Measurements from ENCODE around the gene KCNIP4. TPM values are rescaled to one million over a fixed set of nuclear protein-coding genes. Genes with fewer than 3 reads are reported as not detected.

Gene KCNIP4
- total and polyA plus RNA-seq, 9 of the 15 experiments (the other 6 are each of a cell fraction or from before 2014, with no cell fraction given): 0.25 to 0.41 TPM; not detected in 7

GRCh38 chr4:21742326-21742725, 206.2 kb downstream of the KCNIP4 start:
- BruUV-seq (replicated peaks): no TSS peak
- intact Hi-C loops (cut with micrococcal nuclease): no loop called here
- no peak overlapping the region for H3K4me3 ChIP-seq

More at GRCh38 chr4:21742326-21742725, 206.2 kb downstream of the KCNIP4 start:
- in situ Hi-C loops (cut with MboI): no loop called here
- POLR2A ChIA-PET: no interaction called here
- H3K79me2 ChIP-seq (ENCODE audit: control insufficient read depth, insufficient read depth, low read length): no peaks in the 10 kb centered on the region
- CTCF ChIA-PET (ENCODE audit: low intra/inter-chr PET ratio): no interaction called here
- H3K4me2 ChIP-seq (ENCODE audit: insufficient read depth, low read length): no peak overlapping the region
- no peaks in the 10 kb centered on the region for H3K27me3 ChIP-seq (ENCODE audit: control insufficient read depth in 2 of 2, insufficient read depth in 2 of 2, low read length in 2 of 2)
- H4K20me1 ChIP-seq (replicated peaks; ENCODE audit: control insufficient read depth, insufficient read depth, low read length): no peaks in the 10 kb centered on the region
- DNase-seq (ENCODE audit: extremely low read depth in 1 of 4, low spot score in 3 of 4): no peak
- no peak for ATAC-seq
- no peaks in the 10 kb centered on the region for H3K36me3 ChIP-seq (ENCODE audit: control insufficient read depth, insufficient read depth, low read length)
- 0% methylated on average over 2 of the region's 2 CpGs for WGBS (ENCODE audit: insufficient coverage, low coverage, missing lambda C conversion rate)
- FAIRE-seq: no peak
- TF ChIP-seq MXD1 (CRISPR knock-in tag; IDR thresholded peaks at IDR 0.05; ENCODE audit: borderline replicate concordance, poor library complexity, severe bottlenecking): no peak
- TF ChIP-seq SETDB1 (IDR thresholded peaks at IDR 0.05; ENCODE audit: low read length): no peak
- TF ChIP-seq RBFOX2 (IDR thresholded peaks at IDR 0.05; ENCODE audit: low read depth, low read length): no peak
- TF ChIP-seq ZNF507 (tag; conservative IDR thresholded peaks at IDR 0.05): no peak
- TF ChIP-seq TAF1 (IDR thresholded peaks at IDR 0.05; ENCODE audit: control insufficient read depth, extremely low read depth, insufficient read depth, low read length, severe bottlenecking): no peak
- TF ChIP-seq GATAD2B (IDR thresholded peaks at IDR 0.05; ENCODE audit: borderline replicate concordance): no peak
- no peak for TF ChIP-seq DNMT1 (IDR thresholded peaks at IDR 0.05)
- no peak for TF ChIP-seq ZNF76 (CRISPR knock-in tag; IDR thresholded peaks at IDR 0.05; ENCODE audit: borderline replicate concordance)
- TF ChIP-seq ZFP36 (IDR thresholded peaks at IDR 0.05; ENCODE audit: low read depth, low read length, partially characterized antibody): no peak
- TF ChIP-seq TBL1XR1 (IDR thresholded peaks at IDR 0.05; ENCODE audit: low read length in 2 of 2): no peak
- TF ChIP-seq ELF2 (CRISPR knock-in tag; IDR thresholded peaks at IDR 0.05): no peak
- TF ChIP-seq FOXM1 (IDR thresholded peaks at IDR 0.05; ENCODE audit: low read depth): no peak
- no peak for TF ChIP-seq FOXM1 (CRISPR knock-in tag; IDR thresholded peaks at IDR 0.05; ENCODE audit: low read depth)
- TF ChIP-seq ZMIZ1 (IDR thresholded peaks at IDR 0.05; ENCODE audit: low read depth in 2 of 2, low read length in 2 of 2): no peak
- TF ChIP-seq NR4A1 (CRISPR knock-in tag; IDR thresholded peaks at IDR 0.05): no peak
- TF ChIP-seq NR4A1 (tag; IDR thresholded peaks at IDR 0.05): no peak
- no peaks in the 10 kb centered on the region for H3K4me1 ChIP-seq (replicated peaks in 1 of 2; ENCODE audit: control insufficient read depth in 2 of 2, insufficient read depth in 2 of 2, low read length in 2 of 2)
- H3K9me3 ChIP-seq (replicated peaks; ENCODE audit: control insufficient read depth, insufficient read depth, low read depth, low read length): no peaks in the 10 kb centered on the region
- no peak overlapping the region for H3K27ac ChIP-seq (ENCODE audit: extremely low read depth, low read depth, low read length)
- H3K9me1 ChIP-seq (ENCODE audit: control insufficient read depth, insufficient read depth, low read length): no peaks in the 10 kb centered on the region
- no peak overlapping the region for H2AFZ ChIP-seq (ENCODE audit: low read depth, low read length)
- no peak overlapping the region for H3K9ac ChIP-seq (ENCODE audit: insufficient read depth in 1 of 2, low read depth in 2 of 2, low read length in 2 of 2)
